CD4-positive, alpha-beta T cell (primary cell): Measurements from ENCODE around the gene SEMA3F. TPM values are rescaled to one million over a fixed set of nuclear protein-coding genes. Genes with fewer than 3 reads are reported as not detected.

Experiments
- ATAC-seq: fragments of 200-7000 bp; cut with Tn5 transposase; one replicate; pipeline ENCODE4 v1.10.0; 2022; ENCODE audit warnings: mild to moderate bottlenecking; ENCODE audit not compliant: poor library complexity
- CTCF ChIA-PET: fragments of 350-600 bp; sonication (Branson Sonifier 250); formaldehyde crosslinking; loops from one replicate; lab custom pipeline; 2021; ENCODE audit warnings: antibody characterized with exemption, inconsistent platforms; lab: Charles Lee
- POLR2A ChIA-PET: fragments of 350-600 bp; sonication (Branson Sonifier 250); formaldehyde crosslinking; loops from one replicate; lab custom pipeline; 2021; ENCODE audit warnings: antibody characterized with exemption, inconsistent platforms; lab: Charles Lee
- DNase-seq, 14 experiments: peaks; one replicate each; pipeline ENCODE4 v3.0.0-alpha.2; 2013 to 2020; ENCODE audit warnings: mixed read lengths in 2 of 14
- H3K27ac ChIP-seq, 2 donors: one replicate each; pipeline versions ENCODE4 v1.5.1 to v1.7.0; 2013; ENCODE audit warnings: low read length in 2 of 2, low read depth in 1 of 2, mild to moderate bottlenecking in 1 of 2
- H3K27me3 ChIP-seq, 2 experiments: 1 replicate in 1 of 2; 2 replicates in 1 of 2; pipeline versions ENCODE4 v1.6.1 to v1.7.0; 2013; ENCODE audit warnings: low read length in 2 of 2, control low read depth in 1 of 2, mild to moderate bottlenecking in 1 of 2, moderate library complexity in 1 of 2; ENCODE audit not compliant: insufficient read depth in 2 of 2, control insufficient read depth in 1 of 2
- H3K36me3 ChIP-seq: one replicate; pipeline ENCODE4 v1.6.1; 2013; ENCODE audit warnings: low read length, control low read depth; ENCODE audit not compliant: insufficient read depth
- H3K4me1 ChIP-seq: one replicate; pipeline ENCODE4 v1.6.1; 2013; ENCODE audit warnings: low read length, control low read depth; ENCODE audit not compliant: insufficient read depth
- H3K4me3 ChIP-seq: one replicate; pipeline ENCODE4 v1.5.1; 2013; ENCODE audit warnings: mild to moderate bottlenecking, low read length, moderate library complexity
- H3K9me3 ChIP-seq, 2 experiments: 1 replicate in 1 of 2; 2 replicates in 1 of 2; pipeline versions ENCODE4 v1.6.1 to v1.7.0; 2013; ENCODE audit warnings: low read length in 2 of 2, mild to moderate bottlenecking in 2 of 2, control low read depth in 1 of 2, moderate library complexity in 1 of 2; ENCODE audit not compliant: control insufficient read depth in 1 of 2, insufficient read depth in 1 of 2
- H3K27ac Mint-ChIP-seq: one replicate; pipeline ENCODE4 v1.8.0; 2020; ENCODE audit warnings: mixed read lengths
- H3K27me3 Mint-ChIP-seq: one replicate; pipeline ENCODE4 v1.8.0; 2021; ENCODE audit warnings: mixed read lengths
- H3K36me3 Mint-ChIP-seq: one replicate; pipeline ENCODE4 v1.8.0; 2021; ENCODE audit warnings: low read depth, mixed read lengths
- H3K4me1 Mint-ChIP-seq: one replicate; pipeline ENCODE4 v1.8.0; 2021; ENCODE audit warnings: low read depth, mixed read lengths
- H3K4me3 Mint-ChIP-seq: one replicate; pipeline ENCODE4 v1.8.0; 2020; ENCODE audit warnings: mild to moderate bottlenecking, mixed read lengths
- H3K9me3 Mint-ChIP-seq: one replicate; pipeline ENCODE4 v1.8.0; 2020; ENCODE audit warnings: mixed read lengths
- intact Hi-C, 2 experiments: fragments of 100-400 bp; cut with DNase I in 1 of 2; cut with micrococcal nuclease in 1 of 2; formaldehyde crosslinking; loops; one replicate each; pipeline versions ENCODE4 v1.15.1 to v1.9.0; 2023 to 2025; cut with DNase I, micrococcal nuclease
- total RNA-seq, 174 experiments: library from RNA in 2 of 174; stranded (reverse) in 2 of 174; gene quantifications; one replicate each; pipeline ENCODE4 v1.2.3 and lab custom pipeline; 2021 to 2026
- TF ChIP-seq, protein P1 (sequence below): fragments of 200-600 bp; IDR thresholded peaks from one replicate; pipeline ENCODE4 v1.8.0; 2022; ENCODE audit warnings: antibody characterized with exemption, mild to moderate bottlenecking

Gene SEMA3F
- total RNA-seq, 2 experiments from 2014 or later = 0.22 to 1.1 TPM

- no peak for DNase-seq
- CTCF ChIA-PET = no interaction called here
Measured at GRCh38 chr3:50217681-50218080, 62.6 kb downstream of the SEMA3F start.

GRCh38 chr3:50218448-50218847 lies 63.3 kb downstream of the SEMA3F start:
- intact Hi-C loops = no loop called here
- CTCF ChIA-PET = interaction anchor here (0.5 kb wide), 1 partner anchor 1231 kb away, joined by 3 read pairs; no protein-coding TSS in a partner anchor
- ATAC-seq = no peak
- no peaks in the 10 kb centered on the region for H3K4me1 Mint-ChIP-seq
- H3K36me3 Mint-ChIP-seq = no peaks in the 10 kb centered on the region
- H3K27ac ChIP-seq = no peak overlapping the region
- H3K36me3 ChIP-seq = no peaks in the 10 kb centered on the region
- H3K9me3 ChIP-seq = no peaks in the 10 kb centered on the region
- no peaks in the 10 kb centered on the region for H3K27me3 ChIP-seq
- no peak overlapping the region for H3K4me3 Mint-ChIP-seq
- no peaks in the 10 kb centered on the region for H3K27me3 Mint-ChIP-seq
- TF ChIP-seq, protein P1, sequence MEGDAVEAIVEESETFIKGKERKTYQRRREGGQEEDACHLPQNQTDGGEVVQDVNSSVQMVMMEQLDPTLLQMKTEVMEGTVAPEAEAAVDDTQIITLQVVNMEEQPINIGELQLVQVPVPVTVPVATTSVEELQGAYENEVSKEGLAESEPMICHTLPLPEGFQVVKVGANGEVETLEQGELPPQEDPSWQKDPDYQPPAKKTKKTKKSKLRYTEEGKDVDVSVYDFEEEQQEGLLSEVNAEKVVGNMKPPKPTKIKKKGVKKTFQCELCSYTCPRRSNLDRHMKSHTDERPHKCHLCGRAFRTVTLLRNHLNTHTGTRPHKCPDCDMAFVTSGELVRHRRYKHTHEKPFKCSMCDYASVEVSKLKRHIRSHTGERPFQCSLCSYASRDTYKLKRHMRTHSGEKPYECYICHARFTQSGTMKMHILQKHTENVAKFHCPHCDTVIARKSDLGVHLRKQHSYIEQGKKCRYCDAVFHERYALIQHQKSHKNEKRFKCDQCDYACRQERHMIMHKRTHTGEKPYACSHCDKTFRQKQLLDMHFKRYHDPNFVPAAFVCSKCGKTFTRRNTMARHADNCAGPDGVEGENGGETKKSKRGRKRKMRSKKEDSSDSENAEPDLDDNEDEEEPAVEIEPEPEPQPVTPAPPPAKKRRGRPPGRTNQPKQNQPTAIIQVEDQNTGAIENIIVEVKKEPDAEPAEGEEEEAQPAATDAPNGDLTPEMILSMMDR = no peak
- H3K4me1 ChIP-seq = peaks cover 12% of the 10 kb centered on the region
- no peaks in the 10 kb centered on the region for H3K9me3 Mint-ChIP-seq
- no peak overlapping the region for H3K27ac Mint-ChIP-seq
- H3K4me3 ChIP-seq = no peak overlapping the region
- DNase-seq = no peak
- POLR2A ChIA-PET = no interaction called here

More at GRCh38 chr3:50217681-50218080, 62.6 kb downstream of the SEMA3F start:
- no peaks in the 10 kb centered on the region for H3K36me3 ChIP-seq
- H3K27ac ChIP-seq = no peak overlapping the region
- H3K9me3 Mint-ChIP-seq = no peaks in the 10 kb centered on the region
- no peaks in the 10 kb centered on the region for H3K9me3 ChIP-seq
- no peak overlapping the region for H3K4me3 ChIP-seq
- H3K27ac Mint-ChIP-seq = no peak overlapping the region
- TF ChIP-seq, protein P1 = no peak
- no peaks in the 10 kb centered on the region for H3K27me3 Mint-ChIP-seq
- no peak for ATAC-seq
- H3K36me3 Mint-ChIP-seq = no peaks in the 10 kb centered on the region
- no peaks in the 10 kb centered on the region for H3K27me3 ChIP-seq
- no peaks in the 10 kb centered on the region for H3K4me1 Mint-ChIP-seq
- intact Hi-C loops = no loop called here
- POLR2A ChIA-PET = no interaction called here
- H3K4me1 ChIP-seq = peaks cover 12% of the 10 kb centered on the region
- H3K4me3 Mint-ChIP-seq = no peak overlapping the region

GRCh38 chr3:50219285-50219684 lies 64.2 kb downstream of the SEMA3F start:
- Mint-ChIP-seq H3K4me3 (no peak overlapping the region), H3K27me3 (no peaks in the 10 kb centered on the region), H3K36me3 (no peaks in the 10 kb centered on the region), H3K27ac (no peak overlapping the region), H3K4me1 (no peaks in the 10 kb centered on the region), H3K9me3 (no peaks in the 10 kb centered on the region)
- ChIA-PET POLR2A (no interaction called here), CTCF (no interaction called here)
- no peak overlapping the region for H3K4me3 ChIP-seq
- no peak for ATAC-seq
- no peak for DNase-seq
- TF ChIP-seq, protein P1 = no peak
- intact Hi-C loops = no loop called here
- H3K9me3 ChIP-seq = no peaks in the 10 kb centered on the region
- peaks cover 12% of the 10 kb centered on the region for H3K4me1 ChIP-seq
- H3K36me3 ChIP-seq = no peaks in the 10 kb centered on the region
- no peak overlapping the region for H3K27ac ChIP-seq
- H3K27me3 ChIP-seq = no peaks in the 10 kb centered on the region
